Caco-2 (cell line): ENCODE data around the gene CD2AP. TPM values are rescaled to one million over a fixed set of nuclear protein-coding genes. Genes with fewer than 3 reads are reported as not detected.
A peak's percentile ranks its signal among the peaks of the same experiment; 100 is the strongest.

Experiments used
- BruUV-seq: library from RNA; stranded (reverse); fragments of 400-500 nt; replicated peaks from 2 replicates; lab custom pipeline; 2021; lab: Mats Ljungman, UMichigan
- CTCF ChIA-PET: fragments of 300-600 bp; sonication (Branson Sonifier 250); formaldehyde crosslinking; loops from one replicate; lab custom pipeline; 2022; ENCODE audit warnings: antibody characterized with exemption; lab: Charles Lee
- POLR2A ChIA-PET: fragments of 300-600 bp; sonication (Branson Sonifier 250); formaldehyde crosslinking; loops from one replicate; lab custom pipeline; 2022; ENCODE audit warnings: antibody characterized with exemption; lab: Charles Lee
- DNase-seq, 2 experiments: peaks; one replicate each; pipeline versions ENCODE4 v3.0.0 to v3.0.0-alpha.2; 2020 to 2022
- H3K27me3 ChIP-seq: replicated peaks from 2 replicates; pipeline ENCODE4 v1.6.0; 2011; ENCODE audit warnings: low read length; ENCODE audit not compliant: control insufficient read depth, insufficient read depth
- H3K36me3 ChIP-seq: 2 replicates; pipeline ENCODE4 v1.5.1; 2011; ENCODE audit warnings: low read length; ENCODE audit not compliant: control insufficient read depth, insufficient read depth
- H3K4me1 ChIP-seq: fragments of 250-450 bp; sonication (Bioruptor Pico); 2 replicates; pipeline ENCODE4 v1.5.1; 2020; ENCODE audit warnings: mild to moderate bottlenecking
- H3K4me3 ChIP-seq: 2 replicates; pipeline ENCODE4 v1.5.1; 2011; ENCODE audit warnings: low read depth, mild to moderate bottlenecking, control low read depth, low read length
- H3K9me3 ChIP-seq: fragments of 250-450 bp; sonication (Bioruptor Pico); 2 replicates; pipeline ENCODE4 v1.5.1; 2020; ENCODE audit warnings: mild to moderate bottlenecking, moderate library complexity
- H3K27ac Mint-ChIP-seq: one replicate; pipeline ENCODE4 v1.8.0; 2022; ENCODE audit warnings: mixed read lengths; ENCODE audit not compliant: unreplicated experiment
- H3K27me3 Mint-ChIP-seq: one replicate; pipeline ENCODE4 v1.8.0; 2022; ENCODE audit warnings: mixed read lengths; ENCODE audit not compliant: insufficient read depth, unreplicated experiment
- H3K36me3 Mint-ChIP-seq: one replicate; pipeline ENCODE4 v1.8.0; 2022; ENCODE audit warnings: mild to moderate bottlenecking, mixed read lengths; ENCODE audit not compliant: insufficient read depth, unreplicated experiment
- H3K4me1 Mint-ChIP-seq: one replicate; pipeline ENCODE4 v1.8.0; 2022; ENCODE audit warnings: low read depth, mixed read lengths; ENCODE audit not compliant: unreplicated experiment
- H3K4me3 Mint-ChIP-seq: one replicate; pipeline ENCODE4 v1.8.0; 2022; ENCODE audit warnings: mild to moderate bottlenecking, moderate library complexity, mixed read lengths; ENCODE audit not compliant: unreplicated experiment
- H3K9me3 Mint-ChIP-seq: one replicate; pipeline ENCODE4 v1.8.0; 2022; ENCODE audit warnings: mixed read lengths; ENCODE audit not compliant: unreplicated experiment
- CTCF ChIP-seq, 2 experiments: fragments of 200-600 bp in 1 of 2; IDR thresholded peaks; 1 replicate in 1 of 2; 2 replicates in 1 of 2; pipeline versions ENCODE4 v1.5.1 to v1.8.0; 2011 to 2022; ENCODE audit warnings: antibody characterized with exemption in 1 of 2, control low read depth in 1 of 2, inconsistent platforms in 1 of 2, low read depth in 1 of 2, low read length in 1 of 2, mild to moderate bottlenecking in 1 of 2, moderate library complexity in 1 of 2; ENCODE audit not compliant: insufficient read depth in 1 of 2, severe bottlenecking in 1 of 2, unreplicated experiment in 1 of 2
- intact Hi-C: fragments of 100-400 bp; cut with micrococcal nuclease; formaldehyde crosslinking; loops from one replicate; pipeline ENCODE4 v1.10.0; 2022; ENCODE audit not compliant: unreplicated experiment
- total RNA-seq: library from RNA; stranded (reverse); gene quantifications from 2 replicates; pipeline ENCODE4 v1.2.3, GENCODE V29; 2022

Gene CD2AP
- total RNA-seq, 1 experiment from 2014 or later: 65.3 TPM

- ChIA-PET CTCF (no interaction called here), POLR2A (no interaction called here)
- Mint-ChIP-seq H3K4me3 (no peak overlapping the region), H3K9me3 (peaks cover 33% of the 10 kb centered on the region), H3K4me1 (no peaks in the 10 kb centered on the region), H3K36me3 (no peaks in the 10 kb centered on the region), H3K27ac (peak overlapping the region; percentile 17), H3K27me3 (no peaks in the 10 kb centered on the region)
- intact Hi-C loops: no loop called here
- H3K4me1 ChIP-seq: no peaks in the 10 kb centered on the region
- no peaks in the 10 kb centered on the region for H3K27me3 ChIP-seq
- no peak for TF ChIP-seq CTCF (IDR thresholded peaks at IDR 0.05; ENCODE audit: insufficient read depth in 1 of 2, low read depth in 1 of 2, low read length in 1 of 2, severe bottlenecking in 1 of 2, unreplicated experiment in 1 of 2)
- no peak overlapping the region for H3K4me3 ChIP-seq
- BruUV-seq: no TSS peak
- H3K36me3 ChIP-seq: no peaks in the 10 kb centered on the region
- peaks cover 13% of the 10 kb centered on the region for H3K9me3 ChIP-seq
- DNase-seq: no peak
Measured at GRCh38 chr6:47428746-47429664, 48.6 kb upstream of the CD2AP start.

- no peak overlapping the region for H3K4me3 Mint-ChIP-seq
- Histone ChIP-seq H3K9me3 (0 out of 2 replicates have a peak, but pooled peaks cover 3% of the 10 kb centered on the region), H3K4me1 (peaks cover 14% of the 10 kb centered on the region; the same call in 1 of the 2 replicates), H3K27me3 (no peaks in the 10 kb centered on the region), H3K36me3 (no peaks in the 10 kb centered on the region), H3K4me3 (no peak overlapping the region)
- TF ChIP-seq CTCF (IDR thresholded peaks at IDR 0.05; ENCODE audit: insufficient read depth in 1 of 2, low read depth in 1 of 2, low read length in 1 of 2, severe bottlenecking in 1 of 2, unreplicated experiment in 1 of 2): no peak
- ChIA-PET POLR2A (interaction anchor here (1.3 kb wide), 1 partner anchor 43 kb away, joined by 11 read pairs; the partner anchor contains the start of gene CD2AP), CTCF (interaction anchor here (1.2 kb wide), 1 partner anchor 197 kb away, joined by 3 read pairs; no protein-coding TSS in a partner anchor)
- intact Hi-C loops: no loop called here
- peaks cover 15% of the 10 kb centered on the region for H3K9me3 Mint-ChIP-seq
- BruUV-seq: no TSS peak
- H3K27ac Mint-ChIP-seq: no peak overlapping the region
- no peaks in the 10 kb centered on the region for H3K36me3 Mint-ChIP-seq
- peaks cover 7% of the 10 kb centered on the region for H3K4me1 Mint-ChIP-seq
- no peaks in the 10 kb centered on the region for H3K27me3 Mint-ChIP-seq
- DNase-seq: peak in 1 of 2 experiments; percentile 18
Measured at GRCh38 chr6:47434372-47435253, 43.0 kb upstream of the CD2AP start.

- POLR2A ChIA-PET: interaction anchor here (1.3 kb wide), 1 partner anchor 42 kb away, joined by 11 read pairs; the partner anchor contains the start of gene CD2AP
Measured at GRCh38 chr6:47435254-47435612, 42.4 kb upstream of the CD2AP start.

More at GRCh38 chr6:47435254-47435612, 42.4 kb upstream of the CD2AP start:
- no TSS peak for BruUV-seq
- no peak for DNase-seq
- Mint-ChIP-seq H3K9me3 (peaks cover 10% of the 10 kb centered on the region), H3K36me3 (no peaks in the 10 kb centered on the region), H3K27me3 (no peaks in the 10 kb centered on the region), H3K27ac (no peak overlapping the region), H3K4me3 (no peak overlapping the region), H3K4me1 (peaks cover 7% of the 10 kb centered on the region)
- Histone ChIP-seq H3K9me3 (no peaks in the 10 kb centered on the region), H3K4me3 (no peak overlapping the region), H3K4me1 (peaks cover 14% of the 10 kb centered on the region; the same call in 1 of the 2 replicates), H3K36me3 (no peaks in the 10 kb centered on the region), H3K27me3 (no peaks in the 10 kb centered on the region)
- CTCF ChIA-PET: interaction anchor here (1.2 kb wide), 1 partner anchor 197 kb away, joined by 3 read pairs; no protein-coding TSS in a partner anchor
- intact Hi-C loops: no loop called here
- no peak for TF ChIP-seq CTCF (IDR thresholded peaks at IDR 0.05; ENCODE audit: insufficient read depth in 1 of 2, low read depth in 1 of 2, low read length in 1 of 2, severe bottlenecking in 1 of 2, unreplicated experiment in 1 of 2)
